Natural killer cell treated with Interleukin-12 subunit alpha and Interleukin-12 subunit beta and Interleukin-15 and Interleukin-18, amount 100 ng/mL, for 72 hours (primary cell): ENCODE measurements around the gene GALNT14. TPM values are rescaled to one million over a fixed set of nuclear protein-coding genes. Genes with fewer than 3 reads are reported as not detected.
A peak's percentile ranks its signal among the peaks of the same experiment; 100 is the strongest.

Experiments used
- ATAC-seq, 2 donors: fragments of 150-1000 bp; cut with Tn5 transposase in 1 of 2; sonication (Bioruptor Pico), chemical (Tn5 transposase) in 1 of 2; 2 replicates each; pipeline ENCODE4 v1.10.0; 2021
- DNase-seq: peaks from one replicate; pipeline ENCODE4 v3.0.0; 2022; ENCODE audit warnings: low spot score
- H3K27ac Mint-ChIP-seq, 2 donors: 1 replicate in 1 of 2; 2 replicates in 1 of 2; pipeline ENCODE4 v1.8.0; 2022; ENCODE audit warnings: mixed read lengths in 2 of 2, mild to moderate bottlenecking in 1 of 2, moderate library complexity in 1 of 2
- H3K27me3 Mint-ChIP-seq, 2 donors: 1 replicate in 1 of 2; 2 replicates in 1 of 2; pipeline ENCODE4 v1.8.0; 2022; ENCODE audit warnings: mixed read lengths in 2 of 2
- H3K36me3 Mint-ChIP-seq: one replicate; pipeline ENCODE4 v1.8.0; 2022; ENCODE audit warnings: mixed read lengths
- H3K4me1 Mint-ChIP-seq, 2 donors: 1 replicate in 1 of 2; 2 replicates in 1 of 2; pipeline ENCODE4 v1.8.0; 2022; ENCODE audit warnings: low read depth in 2 of 2, mixed read lengths in 2 of 2, mild to moderate bottlenecking in 1 of 2
- H3K4me3 Mint-ChIP-seq: one replicate; pipeline ENCODE4 v1.8.0; 2022; ENCODE audit warnings: mixed read lengths
- H3K9me3 Mint-ChIP-seq: 2 replicates; pipeline ENCODE4 v1.8.0; 2022; ENCODE audit warnings: mixed read lengths
- total RNA-seq, 2 donors: library from RNA; stranded (reverse); gene quantifications; one replicate each; pipeline ENCODE4 v1.2.3, GENCODE V29; 2022

GALNT14 gene
- total RNA-seq, 2 donors from 2014 or later = 1.3 TPM; not detected in 1

DNA sequence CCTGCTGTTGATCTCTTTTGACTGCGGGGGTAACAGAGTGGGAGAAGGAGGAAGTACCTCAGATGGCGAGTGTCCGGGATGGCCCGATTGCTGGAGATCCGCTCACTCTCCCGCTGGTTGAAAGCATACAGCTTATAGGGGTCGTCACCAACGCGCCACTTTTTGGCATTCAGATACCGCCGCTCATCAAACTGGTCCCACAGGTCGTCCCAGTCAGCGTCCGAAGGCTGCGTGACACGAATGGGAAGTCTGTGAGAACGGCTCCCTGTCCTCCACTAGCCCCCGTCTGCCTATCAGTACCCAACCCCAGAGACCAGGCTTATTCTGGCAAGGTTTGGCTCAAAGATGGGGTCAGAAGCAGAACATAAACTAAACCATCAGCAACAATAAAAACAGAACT, 145.5 kb downstream of the GALNT14 start:
- no peaks in the 10 kb centered on the region for H3K9me3 Mint-ChIP-seq
- no peaks in the 10 kb centered on the region for H3K36me3 Mint-ChIP-seq
- DNase-seq (no peak), ATAC-seq (no peak)
- H3K27me3 Mint-ChIP-seq = no peaks in the 10 kb centered on the region
- no peaks in the 10 kb centered on the region for H3K4me1 Mint-ChIP-seq
- no peak overlapping the region for H3K27ac Mint-ChIP-seq
- H3K4me3 Mint-ChIP-seq = no peak overlapping the region

GRCh38 chr2:30990671-30991070, 147.6 kb downstream of the GALNT14 start:
- H3K36me3 Mint-ChIP-seq = no peaks in the 10 kb centered on the region

DNA sequence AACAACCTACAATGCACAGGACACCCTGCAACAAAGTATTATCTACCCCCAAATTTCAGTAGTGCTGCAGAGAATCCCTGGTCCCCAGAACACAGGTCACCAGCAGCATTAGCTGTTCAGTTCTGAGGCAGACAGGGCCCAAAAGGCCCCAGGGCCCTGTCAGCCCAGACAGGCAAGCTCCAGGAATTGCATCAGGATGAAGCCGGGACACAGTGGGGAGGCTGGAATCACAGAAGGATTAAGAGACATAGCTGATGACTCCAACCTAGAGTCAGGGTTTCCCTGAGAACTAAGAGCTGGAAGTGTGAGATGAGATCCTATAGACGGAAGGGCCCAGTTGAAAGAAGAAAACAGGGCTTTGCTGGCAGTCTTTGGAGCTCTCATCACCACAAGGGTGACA, 148.1 kb downstream of the GALNT14 start:
- DNase-seq = no peak
- Mint-ChIP-seq H3K9me3 (no peaks in the 10 kb centered on the region), H3K4me1 (no peaks in the 10 kb centered on the region), H3K27ac (no peak overlapping the region), H3K36me3 (no peaks in the 10 kb centered on the region), H3K27me3 (no peaks in the 10 kb centered on the region), H3K4me3 (no peak overlapping the region)
- ATAC-seq = no peak

More at GRCh38 chr2:30990671-30991070, 147.6 kb downstream of the GALNT14 start:
- DNase-seq (no peak), ATAC-seq (no peak)
- Mint-ChIP-seq H3K27ac (no peak overlapping the region), H3K9me3 (no peaks in the 10 kb centered on the region), H3K4me1 (no peaks in the 10 kb centered on the region), H3K27me3 (no peaks in the 10 kb centered on the region), H3K4me3 (no peak overlapping the region)

- no peak for ATAC-seq
- peaks cover 0 to 2% of the 10 kb centered on the region in 2 donors for H3K27me3 Mint-ChIP-seq
- H3K4me3 Mint-ChIP-seq = no peak overlapping the region
- no peaks in the 10 kb centered on the region for H3K9me3 Mint-ChIP-seq
- H3K4me1 Mint-ChIP-seq = no peaks in the 10 kb centered on the region
- H3K36me3 Mint-ChIP-seq = no peaks in the 10 kb centered on the region
- no peak for DNase-seq
- H3K27ac Mint-ChIP-seq = no peak overlapping the region
Observed at GRCh38 chr2:30989746-30990145, 148.5 kb downstream of the GALNT14 start.

- DNase-seq (no peak), ATAC-seq (no peak)
- H3K9me3 Mint-ChIP-seq = no peaks in the 10 kb centered on the region
- no peak overlapping the region for H3K4me3 Mint-ChIP-seq
- H3K36me3 Mint-ChIP-seq = no peaks in the 10 kb centered on the region
- H3K27ac Mint-ChIP-seq = no peak overlapping the region
- H3K4me1 Mint-ChIP-seq = no peaks in the 10 kb centered on the region
- peaks cover 5 to 8% of the 10 kb centered on the region in 2 donors for H3K27me3 Mint-ChIP-seq
Observed at GRCh38 chr2:30987566-30987965, 150.7 kb downstream of the GALNT14 start.

DNA sequence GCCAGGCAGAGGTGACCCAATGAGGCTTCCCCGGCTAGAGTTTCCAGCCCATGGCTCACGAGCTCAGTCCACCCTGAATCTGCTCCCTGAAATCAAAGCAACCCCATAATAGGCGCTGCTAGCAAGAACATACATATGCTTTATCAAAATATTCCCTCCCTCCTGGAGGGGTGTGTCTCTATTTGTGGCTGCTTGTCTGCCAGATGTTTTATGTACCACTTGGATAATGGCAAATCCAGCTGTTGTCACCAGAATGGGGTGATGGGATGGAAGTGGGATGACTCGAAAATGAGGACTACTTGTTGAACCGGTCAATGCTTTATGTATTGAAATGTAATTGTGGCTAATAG, 152.0 kb downstream of the GALNT14 start:
- no peak overlapping the region for H3K27ac Mint-ChIP-seq
- H3K4me1 Mint-ChIP-seq = no peaks in the 10 kb centered on the region
- peaks cover 5 to 8% of the 10 kb centered on the region in 2 donors for H3K27me3 Mint-ChIP-seq
- no peaks in the 10 kb centered on the region for H3K36me3 Mint-ChIP-seq
- ATAC-seq (no peak), DNase-seq (no peak)
- H3K4me3 Mint-ChIP-seq = no peak overlapping the region
- no peaks in the 10 kb centered on the region for H3K9me3 Mint-ChIP-seq

- H3K4me3 Mint-ChIP-seq = no peak overlapping the region
- H3K27me3 Mint-ChIP-seq = peaks cover 5 to 8% of the 10 kb centered on the region in 2 donors
- no peaks in the 10 kb centered on the region for H3K4me1 Mint-ChIP-seq
- DNase-seq (no peak), ATAC-seq (no peak)
- no peaks in the 10 kb centered on the region for H3K36me3 Mint-ChIP-seq
- no peaks in the 10 kb centered on the region for H3K9me3 Mint-ChIP-seq
- H3K27ac Mint-ChIP-seq = no peak overlapping the region
Observed at GRCh38 chr2:30985493-30986230, 152.6 kb downstream of the GALNT14 start.

GRCh38 chr2:30984148-30984547, 154.1 kb downstream of the GALNT14 start:
- no peak for DNase-seq
- no peaks in the 10 kb centered on the region for H3K36me3 Mint-ChIP-seq
- H3K27me3 Mint-ChIP-seq = peaks cover 5 to 8% of the 10 kb centered on the region in 2 donors
- no peaks in the 10 kb centered on the region for H3K4me1 Mint-ChIP-seq
- H3K9me3 Mint-ChIP-seq = no peaks in the 10 kb centered on the region
- H3K27ac Mint-ChIP-seq = no peak overlapping the region
- H3K4me3 Mint-ChIP-seq = no peak overlapping the region
- ATAC-seq = no peak

DNA sequence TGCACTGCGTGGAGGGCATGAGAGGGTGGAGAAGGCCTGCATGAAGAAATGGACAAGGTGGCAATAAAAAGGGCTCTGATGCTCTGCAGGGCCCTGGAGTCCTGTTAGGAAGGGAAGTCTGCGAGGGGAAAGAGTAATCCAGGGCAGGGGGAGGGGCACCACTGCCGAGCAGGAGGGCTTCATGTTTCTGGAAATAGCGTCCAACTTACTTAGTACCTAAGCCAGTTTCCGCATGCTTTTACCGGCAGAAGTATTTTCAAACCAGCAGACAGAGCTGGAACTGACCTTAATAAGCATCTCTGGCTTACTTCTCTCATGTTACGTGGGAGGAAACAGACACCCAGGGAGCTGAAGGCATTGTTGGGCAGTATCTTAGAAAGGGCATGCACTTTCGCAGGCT, 156.7 kb downstream of the GALNT14 start:
- H3K4me1 Mint-ChIP-seq = no peaks in the 10 kb centered on the region
- H3K27me3 Mint-ChIP-seq = peaks cover 12 to 18% of the 10 kb centered on the region in 2 donors
- H3K4me3 Mint-ChIP-seq = no peak overlapping the region
- H3K9me3 Mint-ChIP-seq = no peaks in the 10 kb centered on the region
- H3K27ac Mint-ChIP-seq = no peak overlapping the region
- no peaks in the 10 kb centered on the region for H3K36me3 Mint-ChIP-seq
- DNase-seq (no peak), ATAC-seq (no peak)

DNA sequence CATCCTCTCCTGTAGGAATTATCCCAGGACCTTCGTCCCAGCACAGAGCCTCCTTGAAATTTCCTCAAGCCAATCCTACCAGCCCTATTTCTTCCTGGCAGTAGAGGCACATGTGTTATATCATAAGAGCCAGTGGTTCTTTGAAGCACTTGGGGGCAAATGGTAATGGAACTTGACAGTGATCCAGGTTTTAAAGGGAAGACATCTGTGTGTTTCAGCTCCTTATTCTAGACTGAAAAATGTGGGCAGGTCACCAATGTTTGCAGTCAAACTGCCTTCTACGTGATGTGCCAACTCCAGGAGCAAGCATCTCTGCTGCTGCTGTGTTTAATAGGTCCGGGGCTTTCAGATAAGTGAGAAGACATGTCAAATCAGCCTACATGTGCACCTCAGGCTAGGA, 157.1 kb downstream of the GALNT14 start:
- H3K4me1 Mint-ChIP-seq = no peaks in the 10 kb centered on the region
- H3K9me3 Mint-ChIP-seq = no peaks in the 10 kb centered on the region
- H3K4me3 Mint-ChIP-seq = no peak overlapping the region
- no peak for DNase-seq
- no peak overlapping the region for H3K27ac Mint-ChIP-seq
- ATAC-seq = no peak
- H3K36me3 Mint-ChIP-seq = no peaks in the 10 kb centered on the region
- H3K27me3 Mint-ChIP-seq = peaks cover 14 to 18% of the 10 kb centered on the region in 2 donors

GRCh38 chr2:30979822-30980245, 158.4 kb downstream of the GALNT14 start:
- no peaks in the 10 kb centered on the region for H3K36me3 Mint-ChIP-seq
- DNase-seq = no peak
- H3K4me1 Mint-ChIP-seq = no peaks in the 10 kb centered on the region
- ATAC-seq = peak in 1 of 2 donors; percentile 47
- H3K9me3 Mint-ChIP-seq = no peaks in the 10 kb centered on the region
- H3K4me3 Mint-ChIP-seq = no peak overlapping the region
- H3K27ac Mint-ChIP-seq = no peak overlapping the region
- peaks cover 17 to 20% of the 10 kb centered on the region in 2 donors for H3K27me3 Mint-ChIP-seq

DNA sequence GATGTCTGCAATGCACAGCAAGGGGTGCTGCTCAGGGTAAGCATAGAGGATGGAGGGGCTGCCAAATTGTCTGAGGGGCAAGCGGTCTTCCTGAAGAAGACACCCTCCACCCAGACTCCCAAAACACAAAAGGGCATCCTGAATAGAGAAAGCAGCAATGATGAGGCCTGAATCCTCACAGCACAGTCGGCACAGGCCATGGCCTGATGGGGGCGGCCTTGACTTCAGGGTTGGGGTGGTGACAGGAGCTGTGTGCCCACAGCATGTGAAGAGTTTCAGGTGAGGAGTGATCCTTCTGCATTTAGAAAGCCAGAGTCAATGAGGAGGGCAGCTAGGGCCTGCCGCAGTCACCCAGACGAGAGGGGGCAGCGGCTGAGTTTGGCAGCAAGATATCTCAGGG, 159.4 kb downstream of the GALNT14 start:
- no peak for ATAC-seq
- no peak overlapping the region for H3K4me3 Mint-ChIP-seq
- H3K27me3 Mint-ChIP-seq = peaks cover 21 to 23% of the 10 kb centered on the region in 2 donors
- no peak for DNase-seq
- H3K36me3 Mint-ChIP-seq = no peaks in the 10 kb centered on the region
- no peak overlapping the region for H3K27ac Mint-ChIP-seq
- H3K9me3 Mint-ChIP-seq = no peaks in the 10 kb centered on the region
- no peaks in the 10 kb centered on the region for H3K4me1 Mint-ChIP-seq

- no peaks in the 10 kb centered on the region for H3K36me3 Mint-ChIP-seq
- peaks cover 21 to 24% of the 10 kb centered on the region in 2 donors for H3K27me3 Mint-ChIP-seq
Observed at GRCh38 chr2:30978044-30978443, 160.2 kb downstream of the GALNT14 start.

GRCh38 chr2:30975156-30975555, 163.1 kb downstream of the GALNT14 start:
- Mint-ChIP-seq H3K4me3 (no peak overlapping the region), H3K36me3 (no peaks in the 10 kb centered on the region), H3K9me3 (no peaks in the 10 kb centered on the region), H3K27me3 (peaks cover 21 to 24% of the 10 kb centered on the region in 2 donors), H3K4me1 (no peaks in the 10 kb centered on the region), H3K27ac (no peak overlapping the region)
- ATAC-seq (no peak), DNase-seq (peak; percentile 44)

More at GRCh38 chr2:30978044-30978443, 160.2 kb downstream of the GALNT14 start:
- no peak overlapping the region for H3K27ac Mint-ChIP-seq
- no peaks in the 10 kb centered on the region for H3K9me3 Mint-ChIP-seq
- ATAC-seq = no peak
- H3K4me3 Mint-ChIP-seq = no peak overlapping the region
- no peaks in the 10 kb centered on the region for H3K4me1 Mint-ChIP-seq
- DNase-seq = no peak

DNA sequence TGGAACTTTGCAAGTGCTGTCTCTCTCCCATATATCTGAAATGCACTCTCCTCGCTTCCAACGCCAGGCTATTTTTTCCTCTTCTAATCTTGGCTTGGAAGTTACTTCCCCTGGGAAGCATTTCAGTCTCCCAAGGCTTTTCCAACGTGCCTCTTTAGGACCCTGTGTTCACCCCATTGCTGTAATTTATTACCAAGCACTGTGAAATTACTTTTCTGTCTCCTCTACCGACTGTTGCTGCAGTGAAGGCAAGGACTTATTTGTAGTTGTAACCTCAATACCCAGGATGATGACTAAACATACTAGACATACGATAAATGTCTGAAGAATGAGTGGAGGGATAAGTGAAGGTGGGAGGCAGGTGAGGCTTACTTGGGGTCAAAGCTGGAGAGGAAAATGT, 163.7 kb downstream of the GALNT14 start:
- Mint-ChIP-seq H3K27ac (no peak overlapping the region), H3K9me3 (no peaks in the 10 kb centered on the region), H3K36me3 (no peaks in the 10 kb centered on the region), H3K4me1 (no peaks in the 10 kb centered on the region), H3K27me3 (peaks cover 21 to 24% of the 10 kb centered on the region in 2 donors), H3K4me3 (no peak overlapping the region)
- DNase-seq (no peak), ATAC-seq (no peak)
